Astrocyte (in vitro differentiated cells and primary cell): Measurements from ENCODE around the gene FLT3LG.

ENCODE experiments used
- EZH2 ChIP-seq: IDR thresholded peaks from 2 replicates; pipeline ENCODE4 v1.6.1; 2012; ENCODE audit warnings: mild to moderate bottlenecking, low read length, inconsistent platforms; ENCODE audit not compliant: insufficient read depth
- TF ChIP-seq, protein P1 (sequence below): IDR thresholded peaks from 2 replicates; pipeline ENCODE4 v1.5.1; 2011; ENCODE audit warnings: low read depth, mild to moderate bottlenecking, inconsistent platforms, low read length, moderate library complexity; ENCODE audit not compliant: insufficient read depth

GRCh38 chr19:49456326-49456725 lies 17.7 kb upstream of the FLT3LG start:
- TF ChIP-seq, protein P1, sequence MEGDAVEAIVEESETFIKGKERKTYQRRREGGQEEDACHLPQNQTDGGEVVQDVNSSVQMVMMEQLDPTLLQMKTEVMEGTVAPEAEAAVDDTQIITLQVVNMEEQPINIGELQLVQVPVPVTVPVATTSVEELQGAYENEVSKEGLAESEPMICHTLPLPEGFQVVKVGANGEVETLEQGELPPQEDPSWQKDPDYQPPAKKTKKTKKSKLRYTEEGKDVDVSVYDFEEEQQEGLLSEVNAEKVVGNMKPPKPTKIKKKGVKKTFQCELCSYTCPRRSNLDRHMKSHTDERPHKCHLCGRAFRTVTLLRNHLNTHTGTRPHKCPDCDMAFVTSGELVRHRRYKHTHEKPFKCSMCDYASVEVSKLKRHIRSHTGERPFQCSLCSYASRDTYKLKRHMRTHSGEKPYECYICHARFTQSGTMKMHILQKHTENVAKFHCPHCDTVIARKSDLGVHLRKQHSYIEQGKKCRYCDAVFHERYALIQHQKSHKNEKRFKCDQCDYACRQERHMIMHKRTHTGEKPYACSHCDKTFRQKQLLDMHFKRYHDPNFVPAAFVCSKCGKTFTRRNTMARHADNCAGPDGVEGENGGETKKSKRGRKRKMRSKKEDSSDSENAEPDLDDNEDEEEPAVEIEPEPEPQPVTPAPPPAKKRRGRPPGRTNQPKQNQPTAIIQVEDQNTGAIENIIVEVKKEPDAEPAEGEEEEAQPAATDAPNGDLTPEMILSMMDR: no peak
- no peak for TF ChIP-seq EZH2
